ENCODE results near the gene KIAA0825. TPM values are rescaled to one million over a fixed set of nuclear protein-coding genes. Genes with fewer than 3 reads are reported as not detected.

The KIAA0825 gene
- total RNA-seq, 4 donors from 2014 or later: 1.2 to 5.3 (median 4.0) TPM

GRCh38 chr5:94524841-94525697 lies 93.3 kb downstream of the KIAA0825 start:
- TF ChIP-seq EP300 (IDR thresholded peaks at IDR 0.05; ENCODE audit: low read depth) (no peak), CTCF (IDR thresholded peaks at IDR 0.05) (peak; percentile 33 to 48 (median 43)), POLR2AphosphoS5 (IDR thresholded peaks at IDR 0.05) (no peak), POLR2A (IDR thresholded peaks at IDR 0.05) (no peak)
- H3K4me1 ChIP-seq: no peaks in the 10 kb centered on the region
- no peaks in the 10 kb centered on the region for H3K27me3 ChIP-seq
- no peak for DNase-seq
- 70 to 74% methylated on average over 4 of the region's 4 CpGs for WGBS, 2 donors (ENCODE audit: low coverage in 1 of 2)
- intact Hi-C loops (cut with DNase I; ENCODE audit: low total_unique reads) (no loop called here), in situ Hi-C loops (cut with MboI; ENCODE audit: low pct_ligation_motif_present in 1 of 4, low pct_unique_long_range_greater_than_20kb in 1 of 4, low sequenced_read_pairs in 3 of 4) (no loop called here)
- no peaks in the 10 kb centered on the region for H3K36me3 ChIP-seq
- H3K4me3 ChIP-seq: no peak overlapping the region
- no peak overlapping the region for H3K27ac ChIP-seq
- no peaks in the 10 kb centered on the region for H3K9me3 ChIP-seq

GRCh38 chr5:94523018-94523417 lies 95.4 kb downstream of the KIAA0825 start:
- intact Hi-C loops (cut with DNase I; ENCODE audit: low total_unique reads) (no loop called here), in situ Hi-C loops (cut with MboI; ENCODE audit: low pct_ligation_motif_present in 1 of 4, low pct_unique_long_range_greater_than_20kb in 1 of 4, low sequenced_read_pairs in 3 of 4) (no loop called here)
- TF ChIP-seq POLR2AphosphoS5 (IDR thresholded peaks at IDR 0.05) (no peak), POLR2A (IDR thresholded peaks at IDR 0.05) (no peak), EP300 (IDR thresholded peaks at IDR 0.05; ENCODE audit: low read depth) (no peak), CTCF (IDR thresholded peaks at IDR 0.05) (no peak)
- Histone ChIP-seq H3K4me1 (no peaks in the 10 kb centered on the region), H3K27ac (no peak overlapping the region), H3K4me3 (no peak overlapping the region), H3K36me3 (no peaks in the 10 kb centered on the region), H3K9me3 (no peaks in the 10 kb centered on the region), H3K27me3 (no peaks in the 10 kb centered on the region)
- no peak for DNase-seq

- in situ Hi-C loops (cut with MboI; ENCODE audit: low pct_ligation_motif_present in 1 of 4, low pct_unique_long_range_greater_than_20kb in 1 of 4, low sequenced_read_pairs in 3 of 4): no loop called here
- intact Hi-C loops (cut with DNase I; ENCODE audit: low total_unique reads): no loop called here
Observed at GRCh38 chr5:94522117-94522516, 96.3 kb downstream of the KIAA0825 start.

More at GRCh38 chr5:94522117-94522516, 96.3 kb downstream of the KIAA0825 start:
- no peaks in the 10 kb centered on the region for H3K4me1 ChIP-seq
- TF ChIP-seq POLR2AphosphoS5 (IDR thresholded peaks at IDR 0.05): no peak
- no peak for TF ChIP-seq EP300 (IDR thresholded peaks at IDR 0.05; ENCODE audit: low read depth)
- no peak for TF ChIP-seq CTCF (IDR thresholded peaks at IDR 0.05)
- no peak for TF ChIP-seq POLR2A (IDR thresholded peaks at IDR 0.05)
- 89 to 90% methylated on average over 1 of the region's 1 CpG for WGBS, 2 donors (ENCODE audit: low coverage in 1 of 2)
- H3K9me3 ChIP-seq: no peaks in the 10 kb centered on the region
- no peak overlapping the region for H3K4me3 ChIP-seq
- no peaks in the 10 kb centered on the region for H3K27me3 ChIP-seq
- no peak overlapping the region for H3K27ac ChIP-seq
- no peak for DNase-seq
- no peaks in the 10 kb centered on the region for H3K36me3 ChIP-seq
